HG03025 (cell line): ENCODE data around the gene BMP7.

Experiments
- ATAC-seq: cut with Tn5 transposase; IDR thresholded peaks from one replicate; pipeline ENCODE4 v1.9.1; 2021; ENCODE audit warnings: mild to moderate bottlenecking, moderate library complexity; ENCODE audit not compliant: unreplicated experiment, low FRiP score

Gene BMP7

DNA sequence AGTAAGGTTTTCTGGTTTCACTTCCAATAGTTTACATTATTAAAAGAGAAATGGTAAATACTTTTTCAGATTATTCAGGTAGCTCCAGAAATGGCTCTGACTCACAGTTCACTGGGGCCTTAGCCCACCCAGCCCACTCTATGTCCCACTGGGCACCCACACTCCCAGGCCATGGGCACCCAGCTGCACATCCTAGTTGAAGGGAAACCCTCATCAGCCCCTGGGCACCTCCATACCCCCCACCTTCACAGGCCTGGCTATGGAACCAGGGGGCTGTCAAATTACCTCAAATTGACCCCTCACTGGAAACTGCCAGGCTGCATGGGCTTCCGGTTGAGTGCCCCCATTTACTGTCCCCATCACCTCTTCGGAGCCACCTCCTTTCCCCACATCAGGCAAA is 51.5 kb downstream of the BMP7 start:
- ATAC-seq = no peak

DNA sequence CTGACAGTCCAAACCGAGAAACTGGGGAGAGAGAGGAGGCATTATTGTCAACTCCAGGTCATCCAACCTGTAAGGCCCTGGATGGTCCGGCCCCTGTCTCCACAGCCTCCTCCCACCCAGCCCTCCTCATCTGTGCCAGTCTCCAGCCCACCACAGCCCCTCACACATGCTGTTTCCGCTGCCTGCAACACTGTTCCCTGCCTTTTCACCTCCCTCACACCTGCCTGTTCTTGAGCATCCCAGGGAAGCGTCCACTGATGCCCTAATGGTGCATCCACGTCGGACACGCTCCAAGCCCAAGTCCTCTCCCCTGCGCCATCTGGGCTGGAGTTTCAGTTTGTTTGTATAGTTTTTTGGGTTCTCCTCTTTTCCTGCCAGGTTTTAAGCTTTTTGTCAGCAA is 52.0 kb downstream of the BMP7 start:
- no peak for ATAC-seq

DNA sequence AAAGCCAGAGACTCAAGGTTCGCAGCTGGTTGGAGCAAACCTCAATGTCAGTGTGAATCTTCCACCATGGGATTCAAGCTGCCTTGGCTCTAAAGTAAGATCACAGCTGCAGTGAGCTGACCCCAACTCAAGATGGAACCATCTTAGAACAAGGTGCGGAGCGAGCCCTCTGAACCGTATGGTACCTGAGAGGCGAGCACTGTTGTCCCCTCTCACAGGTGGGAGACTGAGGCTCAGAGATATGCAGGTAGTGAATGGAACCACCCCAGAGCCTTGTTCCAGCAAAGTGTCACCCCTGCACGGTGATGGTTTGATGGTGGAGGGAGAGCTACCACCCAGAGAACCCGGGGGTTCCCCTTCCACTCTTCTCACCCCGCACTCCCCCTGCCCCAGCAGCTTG is 52.5 kb downstream of the BMP7 start:
- no peak for ATAC-seq

- no peak for ATAC-seq
These were observed 53.1 kb downstream of the BMP7 start for GRCh38 chr20:57213291-57213690.

DNA sequence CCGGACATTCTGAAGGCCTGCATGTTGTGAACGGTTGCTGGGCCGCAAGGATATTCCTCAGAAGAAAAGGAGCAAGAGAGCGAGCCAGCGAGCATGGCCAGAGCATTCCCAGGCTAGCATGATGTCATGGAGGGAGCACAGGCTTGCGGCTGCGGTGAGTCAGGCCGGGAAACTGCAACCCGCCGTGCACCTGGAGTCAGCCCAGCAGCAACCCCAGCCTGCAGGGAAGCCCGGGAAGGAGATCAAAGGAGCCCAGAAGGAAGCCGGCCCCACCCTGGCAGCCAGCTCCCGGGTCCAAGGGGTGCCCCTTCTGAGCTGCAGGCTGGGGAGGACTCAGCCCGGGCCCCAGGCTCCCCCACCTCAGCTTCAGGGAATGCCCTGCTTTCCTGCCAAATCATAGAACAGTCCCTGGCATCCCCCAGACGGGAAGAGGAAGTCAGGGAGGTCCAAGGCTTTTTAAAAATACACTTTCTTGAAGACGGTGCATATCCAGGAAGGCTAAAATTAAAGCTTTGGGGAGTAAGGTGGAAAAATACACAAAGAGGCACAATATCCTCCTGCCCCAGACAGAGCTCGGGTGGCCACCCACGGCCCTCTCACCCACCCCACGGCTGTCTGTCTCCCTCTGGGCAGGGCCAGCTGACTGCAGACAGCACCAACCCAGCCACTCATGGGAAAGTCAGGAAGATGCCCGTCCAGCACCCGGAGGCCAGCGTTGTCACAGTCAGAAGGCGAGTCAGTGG is 53.7 kb downstream of the BMP7 start:
- no peak for ATAC-seq

DNA sequence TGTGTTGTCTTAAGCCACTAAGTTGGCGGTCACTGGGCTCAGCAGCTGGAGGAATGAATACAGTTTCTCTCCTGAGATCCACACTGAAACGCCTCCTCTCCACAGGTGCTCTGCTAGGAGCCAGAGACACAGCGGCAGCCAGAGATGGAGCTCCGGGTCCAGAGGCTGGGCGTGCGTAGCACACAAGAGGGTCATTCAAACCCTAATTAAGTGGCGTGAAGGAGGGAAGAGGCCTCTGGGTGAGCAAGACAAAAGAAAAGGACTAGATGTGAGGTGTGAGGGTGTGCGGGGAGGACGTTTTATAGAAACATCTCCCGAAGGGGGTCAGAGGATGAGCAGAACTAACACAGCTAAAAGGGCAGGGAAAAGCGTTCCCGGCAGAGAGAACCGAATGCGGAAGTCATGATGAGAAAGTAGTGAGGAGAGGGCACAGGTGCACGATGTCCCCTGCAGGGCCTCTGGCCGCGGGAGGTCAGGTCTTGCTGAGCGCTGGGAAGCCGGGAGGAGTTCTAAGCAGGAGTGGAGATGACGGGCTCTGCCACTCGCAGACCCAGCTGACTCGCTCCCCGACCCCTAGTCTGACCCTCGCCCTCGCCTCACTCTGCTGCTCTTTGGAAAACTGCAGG is 54.4 kb downstream of the BMP7 start:
- ATAC-seq = no peak

DNA sequence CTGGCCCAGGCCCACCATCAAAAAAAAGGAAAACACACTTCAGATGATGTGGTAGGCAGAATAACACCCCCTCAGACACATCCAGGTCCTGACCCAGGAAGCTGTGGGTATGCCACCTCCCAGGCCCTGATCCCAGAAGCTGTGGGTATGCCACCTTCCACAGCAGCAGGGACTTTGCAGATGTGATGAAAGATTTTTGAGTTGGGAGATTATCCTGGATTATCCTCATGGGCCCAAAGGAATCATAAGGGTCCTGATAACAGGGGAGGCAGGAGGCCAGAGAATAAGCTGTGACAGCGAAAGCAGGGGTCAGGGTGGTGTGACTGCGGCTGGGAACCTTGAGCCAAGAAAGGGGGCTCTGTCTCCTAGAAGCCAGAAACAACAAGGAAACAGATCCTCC is 55.0 kb downstream of the BMP7 start:
- ATAC-seq = no peak

- no peak for ATAC-seq
These were observed 55.5 kb downstream of the BMP7 start for GRCh38 chr20:57210911-57211280.

- no peak for ATAC-seq
These were observed 56.2 kb downstream of the BMP7 start for GRCh38 chr20:57210054-57210910.

DNA sequence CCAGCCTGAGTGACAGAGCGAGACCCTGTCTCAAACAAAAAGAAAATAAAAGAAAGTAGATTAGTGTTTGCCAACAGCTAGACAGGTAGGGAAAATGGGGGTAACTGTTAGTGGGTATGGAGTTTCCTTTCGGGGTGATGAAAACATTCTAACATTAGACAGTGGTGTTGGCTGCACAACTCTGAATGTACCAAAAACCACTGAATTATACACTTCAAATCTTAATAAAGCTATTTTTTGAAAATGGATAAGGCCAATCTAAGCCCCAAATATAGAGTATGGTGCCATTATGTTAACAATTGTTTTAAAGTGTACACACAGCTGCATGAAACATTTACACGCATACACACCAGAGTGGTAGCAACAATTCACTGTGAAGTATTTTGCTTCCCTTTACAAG is 57.0 kb downstream of the BMP7 start:
- ATAC-seq = no peak

GRCh38 chr20:57208198-57208597 is 58.2 kb downstream of the BMP7 start:
- no peak for ATAC-seq

- no peak for ATAC-seq
These were observed 59.2 kb downstream of the BMP7 start for GRCh38 chr20:57207251-57207650.

GRCh38 chr20:57205606-57206219 is 60.7 kb downstream of the BMP7 start:
- no peak for ATAC-seq

DNA sequence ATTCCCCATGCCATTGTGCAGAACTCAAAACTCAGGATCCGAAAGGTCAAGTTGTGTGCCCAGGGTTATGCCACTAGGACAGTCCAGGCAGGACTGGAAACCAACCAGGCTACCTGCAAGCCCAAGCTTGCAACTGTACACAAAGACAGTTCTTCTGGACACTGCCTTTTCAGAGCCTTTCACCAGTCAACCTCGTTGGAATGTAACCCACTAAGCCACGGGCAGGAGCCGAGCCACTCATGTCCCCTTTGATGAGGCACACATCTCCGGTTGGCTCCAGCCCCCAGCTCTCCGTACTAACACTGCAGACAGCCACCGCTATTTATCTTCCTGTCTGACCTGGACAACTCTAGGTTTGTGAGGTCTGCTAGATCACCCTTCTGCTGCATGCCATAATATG is 62.5 kb downstream of the BMP7 start:
- no peak for ATAC-seq

DNA sequence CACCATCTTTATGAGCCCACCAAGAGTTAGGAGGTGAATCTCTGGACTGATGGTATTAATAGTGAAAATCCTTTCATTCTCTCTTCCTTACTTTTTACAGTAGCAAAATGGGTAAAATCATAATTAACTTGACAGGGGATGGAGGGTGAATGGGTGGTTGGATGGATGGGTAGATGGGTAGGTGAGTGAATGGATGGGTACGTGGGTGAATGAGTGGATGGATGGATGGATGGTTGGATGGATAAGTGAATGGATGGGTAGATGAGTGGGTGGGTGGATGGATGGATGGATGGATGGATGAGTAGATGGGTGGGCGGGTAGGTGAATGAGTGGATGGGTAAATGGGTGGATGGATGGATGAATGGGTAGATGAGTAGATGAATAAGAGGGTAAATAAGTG is 63.2 kb downstream of the BMP7 start:
- no peak for ATAC-seq

DNA sequence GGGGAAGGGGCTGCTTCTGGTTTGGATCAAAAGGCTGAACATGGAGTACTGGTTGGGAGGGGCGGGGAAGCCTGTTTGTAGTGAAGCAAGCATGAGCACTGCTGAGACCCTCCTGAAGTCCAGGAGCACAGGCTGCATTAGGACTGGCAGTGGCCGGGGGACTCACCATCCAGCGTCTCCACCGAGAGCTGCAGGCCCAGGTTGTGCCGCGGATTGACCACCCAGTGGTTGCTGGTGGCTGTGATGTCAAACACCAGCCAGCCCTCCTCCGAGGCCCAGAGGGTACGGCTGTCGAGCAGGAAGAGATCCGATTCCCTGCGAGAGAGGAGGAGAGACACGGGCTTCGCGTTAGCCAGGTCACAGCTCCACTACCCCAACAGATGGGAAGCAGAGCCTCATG is 64.1 kb downstream of the BMP7 start:
- ATAC-seq = no peak

DNA sequence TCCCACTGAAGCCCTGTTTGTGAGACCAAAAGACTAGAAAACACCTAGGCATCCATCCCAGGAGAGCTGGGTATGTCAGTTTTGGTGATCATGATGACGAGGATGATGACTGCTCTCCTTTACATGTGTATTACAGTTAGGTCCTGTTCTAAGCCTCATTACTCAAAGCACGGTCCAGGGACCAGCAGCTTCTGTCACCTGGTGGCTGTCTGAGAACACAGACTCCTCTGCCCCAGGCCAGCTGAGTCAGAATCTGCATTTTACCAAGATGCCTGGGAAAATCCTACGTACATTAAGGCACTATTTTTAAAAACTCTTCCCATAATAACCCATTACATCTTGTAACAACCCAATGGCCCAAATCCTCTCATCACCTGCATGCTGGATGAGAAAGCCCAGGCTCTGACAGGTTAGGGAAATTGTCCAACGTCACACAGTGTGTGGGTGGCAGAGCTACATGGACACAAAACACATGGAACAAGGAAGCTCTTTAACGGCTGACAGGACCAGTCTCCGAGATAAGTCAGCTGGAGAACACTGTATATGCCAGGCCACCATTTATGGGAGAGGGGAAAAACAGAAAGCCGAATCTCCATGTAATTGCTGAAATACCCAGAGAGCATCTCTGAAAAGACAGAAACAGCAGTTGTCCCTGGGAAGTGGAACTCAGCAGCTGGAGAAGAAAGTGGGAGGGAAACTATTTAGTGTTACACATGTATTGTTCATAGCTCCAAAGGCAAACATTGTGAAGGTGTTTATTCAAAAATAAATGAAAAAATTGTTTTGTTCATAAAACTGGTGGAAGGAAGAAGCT is 65.4 kb downstream of the BMP7 start:
- no peak for ATAC-seq

GRCh38 chr20:57199656-57200405 is 66.6 kb downstream of the BMP7 start:
- no peak for ATAC-seq
